GM19035 (cell line): ENCODE measurements around the gene RBL2.

Experiments
- ATAC-seq: cut with Tn5 transposase; IDR thresholded peaks from one replicate; pipeline ENCODE4 v1.9.1; 2021; ENCODE audit not compliant: unreplicated experiment

RBL2 gene

GRCh38 chr16:53449816-53450517 lies 15.7 kb downstream of the RBL2 start:
- no peak for ATAC-seq

- no peak for ATAC-seq
Observed at GRCh38 chr16:53453928-53454327, 19.7 kb downstream of the RBL2 start.

- no peak for ATAC-seq
Observed at GRCh38 chr16:53456625-53457024, 22.4 kb downstream of the RBL2 start.

- peak; percentile 100 for ATAC-seq
Observed at GRCh38 chr16:53457670-53458069, 23.4 kb downstream of the RBL2 start.

- no peak for ATAC-seq
Observed at GRCh38 chr16:53458635-53459034, 24.4 kb downstream of the RBL2 start.

- no peak for ATAC-seq
Observed at GRCh38 chr16:53465606-53466280, 31.5 kb downstream of the RBL2 start.

- no peak for ATAC-seq
Observed at GRCh38 chr16:53476867-53477266, 42.6 kb downstream of the RBL2 start.

GRCh38 chr16:53478965-53479364 lies 44.7 kb downstream of the RBL2 start:
- no peak for ATAC-seq

- no peak for ATAC-seq
Observed at GRCh38 chr16:53480394-53480793, 46.1 kb downstream of the RBL2 start.

GRCh38 chr16:53482123-53482522 lies 47.9 kb downstream of the RBL2 start:
- no peak for ATAC-seq

- no peak for ATAC-seq
Observed at GRCh38 chr16:53484542-53484941, 50.3 kb downstream of the RBL2 start.

- no peak for ATAC-seq
Observed at GRCh38 chr16:53486230-53486629, 52.0 kb downstream of the RBL2 start.

GRCh38 chr16:53489755-53490154 lies 55.5 kb downstream of the RBL2 start:
- no peak for ATAC-seq

GRCh38 chr16:53492503-53492902 lies 58.2 kb downstream of the RBL2 start:
- no peak for ATAC-seq

- ATAC-seq, result no peak
Observed at GRCh38 chr16:53494636-53495035, 60.4 kb downstream of the RBL2 start.

- no peak for ATAC-seq
Observed at GRCh38 chr16:53495325-53495724, 61.1 kb downstream of the RBL2 start.

GRCh38 chr16:53498984-53499383 lies 64.7 kb downstream of the RBL2 start:
- ATAC-seq, result no peak

- ATAC-seq, result no peak
Observed at GRCh38 chr16:53501216-53501859, 67.1 kb downstream of the RBL2 start.

- peak; percentile 35 for ATAC-seq
Observed at GRCh38 chr16:53502331-53503269, 68.3 kb downstream of the RBL2 start, which contains the start of gene AKTIP. Gene AKTIP (minus strand): TSS chr16:53503209. CDS start chr16:53500259, 2,950 bp downstream.

- ATAC-seq, result peak; percentile 96
Observed at GRCh38 chr16:53503270-53503923, 69.1 kb downstream of the RBL2 start.
